ENCODE results near the gene PKMYT1.
"Not testable (repeated sequence)": the region's sequence is repeated elsewhere in the genome, so short reads cannot be mapped to it uniquely, and the experiment has no call there.

PKMYT1 gene

DNA sequence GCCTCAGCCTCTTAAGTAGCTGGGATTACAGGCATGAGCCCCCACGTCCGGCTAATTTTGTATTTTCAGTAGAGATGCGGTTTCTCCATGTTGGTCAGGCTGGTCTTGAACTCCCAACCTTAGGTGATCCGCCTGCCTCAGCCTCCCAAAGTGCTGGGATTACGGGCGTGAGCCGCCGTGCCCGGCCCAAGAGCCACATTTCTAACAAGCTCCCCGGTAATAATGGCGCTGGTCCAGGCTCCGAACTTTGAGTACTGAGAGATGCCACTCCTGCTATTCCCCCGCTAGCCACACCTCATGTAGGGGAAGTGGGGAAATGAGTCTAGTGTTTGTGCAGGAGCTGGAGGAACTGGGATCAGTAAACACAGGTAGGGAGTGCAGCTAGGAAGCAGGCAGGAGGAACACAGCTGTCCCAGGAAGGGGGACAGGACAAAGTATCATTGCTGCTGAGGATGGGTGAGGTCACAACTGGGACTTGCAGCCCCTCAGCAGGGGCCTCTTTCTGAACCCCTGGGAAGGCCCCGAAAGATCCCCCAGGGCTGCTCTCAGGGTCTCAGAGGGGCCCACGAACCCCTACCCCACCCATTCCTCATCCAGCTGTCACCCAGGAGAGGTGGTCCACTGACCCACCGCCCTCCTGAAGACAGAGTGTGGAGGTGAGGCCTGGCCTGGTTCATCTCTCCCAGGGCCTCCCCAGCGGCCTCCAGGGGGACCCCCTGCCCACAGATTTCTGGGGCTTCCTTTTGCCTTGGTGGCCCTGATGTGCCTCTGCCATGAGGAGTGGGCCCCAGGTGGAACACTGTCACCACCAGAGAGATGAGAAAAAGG lies 19.8 kb downstream of the PKMYT1 start:
- no peak for DNase-seq (ENCODE audit: low read depth)

DNA sequence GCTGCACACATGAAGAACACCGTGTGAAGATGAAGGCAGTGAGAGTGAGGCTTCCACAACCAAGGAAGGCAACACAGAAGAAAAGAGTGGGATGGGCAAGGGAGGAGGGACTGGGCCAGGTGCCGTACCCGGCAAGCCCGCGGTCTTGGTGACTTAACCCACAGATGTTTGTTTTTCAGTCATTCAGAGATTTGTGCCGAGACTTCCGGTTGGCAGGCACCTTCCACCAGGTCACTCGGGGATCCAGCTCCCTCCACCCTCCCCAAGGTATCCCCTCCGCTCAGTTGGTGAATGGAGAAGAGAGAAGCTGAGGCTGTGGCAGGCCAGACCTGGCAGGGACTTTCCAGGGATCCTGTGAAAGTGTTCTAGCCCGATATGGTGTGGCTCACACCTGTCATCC lies 21.0 kb downstream of the PKMYT1 start:
- DNase-seq (ENCODE audit: low read depth): no peak

DNA sequence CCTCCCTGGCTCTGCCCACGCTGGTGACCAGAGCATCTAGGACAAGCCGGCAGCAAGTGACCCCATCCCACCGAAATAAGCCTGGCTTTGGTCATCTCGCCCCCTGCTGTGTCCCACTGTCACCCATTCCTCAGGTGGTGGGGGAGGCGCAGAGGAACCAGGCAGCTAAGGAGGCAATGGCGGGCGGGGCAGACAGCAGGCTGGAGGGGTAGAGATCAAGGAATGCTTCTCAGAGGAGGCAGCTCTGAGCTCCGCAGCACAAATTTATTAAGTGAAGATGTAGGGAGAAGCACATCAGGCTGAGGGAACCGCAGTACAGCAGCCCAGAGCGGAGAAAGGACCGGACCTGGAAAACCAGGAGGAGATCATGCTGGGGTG lies 23.7 kb downstream of the PKMYT1 start:
- DNase-seq (ENCODE audit: low read depth): no peak

DNA sequence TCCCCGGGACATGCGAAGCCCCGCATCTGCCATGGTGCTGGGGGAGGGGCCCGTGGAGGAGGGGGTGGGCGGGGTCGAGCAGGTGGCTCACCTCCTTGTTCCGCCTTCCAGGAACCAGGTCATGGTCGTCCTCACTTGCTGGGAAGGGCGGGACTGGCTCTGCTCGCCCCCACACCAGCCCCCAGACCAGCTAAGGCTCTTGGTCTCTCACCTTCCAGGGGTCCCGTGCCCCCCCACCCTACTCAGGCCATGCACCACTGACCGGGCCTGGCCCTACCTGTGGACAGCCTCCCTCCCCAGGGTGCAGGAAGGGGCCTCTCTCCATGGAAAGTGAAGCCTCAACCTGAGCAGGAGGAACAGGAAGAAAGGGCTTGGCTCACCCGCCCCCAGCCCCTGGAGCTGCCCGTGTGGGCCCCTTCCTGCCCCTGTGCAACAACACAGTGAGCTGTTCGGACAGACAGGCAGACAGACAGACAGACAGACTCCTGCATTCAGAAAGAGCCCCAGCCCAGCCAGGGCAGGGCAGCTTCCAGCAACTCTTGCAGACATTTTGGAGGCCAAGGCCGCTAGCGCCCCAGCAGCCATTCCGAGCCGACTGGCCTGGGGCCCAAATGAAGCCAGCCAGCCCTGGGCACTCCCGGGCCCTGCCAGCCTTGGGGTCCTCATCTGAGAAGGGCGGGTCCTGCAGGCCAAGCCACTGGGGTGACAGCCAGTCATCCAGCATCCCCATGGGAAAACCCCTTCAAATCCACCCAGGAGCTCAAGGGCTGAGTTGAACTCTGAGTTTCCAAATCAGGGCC lies 24.3 kb downstream of the PKMYT1 start:
- no peak for DNase-seq (ENCODE audit: low read depth)

DNA sequence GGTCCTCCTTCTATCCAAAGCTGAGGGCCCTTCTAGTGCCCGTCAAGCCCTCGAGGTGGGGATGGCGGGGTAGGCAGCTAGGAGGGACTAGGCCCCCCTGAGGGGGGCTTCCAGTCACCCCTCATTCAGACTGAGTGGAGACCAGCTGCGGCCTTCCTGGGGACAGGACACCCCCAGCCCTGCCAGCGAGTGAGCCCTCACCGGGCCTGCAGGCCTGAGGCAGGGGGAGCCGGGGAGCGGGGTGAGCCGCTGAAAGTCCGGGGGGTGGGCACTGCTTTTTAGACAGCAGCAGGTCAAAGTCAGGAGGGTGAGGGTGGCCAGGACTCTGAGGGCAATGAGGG lies 24.8 kb downstream of the PKMYT1 start:
- DNase-seq (ENCODE audit: low read depth): no peak

DNA sequence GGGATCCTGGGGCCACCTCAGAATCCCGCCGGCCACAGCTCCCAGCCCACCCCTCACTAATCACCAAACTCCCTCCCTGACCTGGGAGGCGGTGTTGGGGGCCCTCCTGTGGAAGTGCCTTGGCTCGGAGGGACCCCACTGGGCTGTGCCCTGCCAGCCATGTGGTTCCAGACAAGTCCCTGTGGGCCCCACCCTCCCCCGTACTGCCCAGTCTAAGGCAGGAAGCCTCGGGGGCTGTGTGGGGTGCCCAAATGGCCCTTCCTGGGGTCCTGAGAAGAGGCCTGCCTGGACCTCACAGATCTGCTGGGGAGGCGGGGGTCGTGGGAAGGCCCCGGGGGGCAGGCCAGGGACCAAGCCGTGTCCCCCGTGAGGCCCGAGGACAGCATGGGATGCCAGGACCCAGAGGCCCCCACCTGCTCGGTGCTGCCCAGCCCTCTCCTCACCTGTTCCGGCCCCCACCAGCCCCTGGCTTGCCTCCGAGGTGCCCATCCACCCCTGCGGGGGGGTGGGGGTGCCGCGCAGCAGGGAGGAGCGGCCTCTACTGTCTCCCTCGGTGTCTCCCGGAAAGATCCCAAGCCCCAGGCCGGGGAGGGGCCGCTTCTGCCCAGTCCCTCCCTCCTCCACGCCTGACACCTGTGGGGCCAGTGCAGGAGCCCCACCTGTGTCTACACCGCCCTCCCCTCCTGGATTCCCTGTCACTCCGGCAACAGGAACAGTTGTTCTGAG lies 25.4 kb downstream of the PKMYT1 start:
- DNase-seq (ENCODE audit: low read depth): no peak

DNA sequence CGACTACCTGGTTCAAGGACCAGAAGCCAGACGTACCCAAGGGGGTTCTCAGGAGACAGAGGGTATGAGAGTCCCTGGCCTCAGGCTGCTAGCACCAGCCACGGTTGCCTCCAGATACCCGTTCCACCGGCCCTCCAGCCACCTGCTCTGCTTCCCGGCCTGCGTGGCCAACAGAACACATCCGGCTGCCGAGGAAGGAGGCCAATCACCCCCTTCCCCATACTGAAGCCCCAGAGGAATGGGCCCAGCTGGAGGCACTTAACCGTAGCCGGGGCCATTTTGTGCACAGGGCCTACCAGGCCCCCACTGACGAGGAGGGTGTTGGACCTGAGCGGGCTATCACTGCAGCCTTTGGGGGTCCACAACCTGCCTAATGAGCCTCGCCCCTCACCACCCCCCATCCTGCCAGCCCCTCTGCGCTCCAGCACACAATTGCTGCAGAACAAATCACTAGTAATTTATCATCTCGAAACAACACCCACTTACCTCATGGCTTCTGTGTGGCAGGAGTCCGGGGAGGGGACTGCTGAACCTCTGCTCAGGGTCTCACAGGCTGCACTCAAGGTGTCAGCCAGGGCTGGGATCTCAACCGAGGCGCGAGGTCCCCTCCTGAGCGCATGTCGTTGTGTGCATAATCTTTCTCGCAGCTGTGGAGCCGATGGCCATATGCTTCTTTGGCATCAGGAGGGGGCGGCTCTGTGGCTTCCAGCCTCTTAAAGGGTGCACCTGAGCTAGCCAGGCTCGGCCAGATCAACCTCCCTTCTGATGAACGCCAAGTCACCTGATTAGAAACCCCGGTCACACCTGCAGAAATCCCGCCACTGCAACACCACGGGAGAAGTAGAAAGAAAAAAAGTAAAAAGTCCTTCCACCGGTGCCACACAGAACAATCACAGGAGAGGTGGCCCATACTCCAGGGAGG lies 26.3 kb downstream of the PKMYT1 start:
- DNase-seq (ENCODE audit: low read depth): no peak

DNA sequence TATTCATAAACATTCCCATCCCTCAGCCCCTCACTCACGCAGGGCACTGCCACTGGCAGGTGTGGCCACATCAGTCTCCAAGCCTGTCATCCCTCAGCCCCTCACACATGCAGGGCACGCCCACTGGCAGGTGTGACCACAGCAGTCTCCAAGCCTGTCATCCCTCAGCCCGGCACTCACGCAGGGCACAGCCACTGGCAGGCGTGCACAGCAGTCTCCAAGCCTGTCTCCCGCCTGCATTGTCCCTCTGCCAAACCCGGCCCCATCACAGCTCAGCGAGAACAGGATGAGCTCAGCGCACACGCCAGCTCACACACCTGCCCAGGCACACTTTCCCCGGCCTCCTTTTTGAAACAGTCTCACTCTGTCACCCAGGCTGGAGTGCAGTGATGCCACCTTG lies 27.6 kb downstream of the PKMYT1 start:
- DNase-seq (ENCODE audit: low read depth): no peak

DNA sequence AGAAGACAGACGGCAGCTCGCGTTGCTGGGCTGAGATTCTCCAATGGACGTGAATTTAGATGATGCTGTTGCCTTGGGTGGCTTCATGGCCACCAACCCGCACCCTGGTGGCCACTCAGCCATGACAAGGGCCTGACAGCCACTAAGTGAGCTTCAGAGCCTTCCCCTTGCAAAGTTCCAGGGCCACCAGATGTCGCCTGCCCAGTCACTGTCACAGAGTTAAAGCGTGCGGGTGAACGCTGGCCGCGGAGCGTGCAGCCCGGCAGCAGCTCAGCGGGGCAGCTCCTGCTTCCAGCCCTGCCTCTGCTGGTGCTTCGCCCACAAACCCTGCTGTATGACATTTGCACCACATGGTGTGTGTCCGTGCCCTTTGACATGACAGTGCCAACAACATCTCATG lies 29.5 kb downstream of the PKMYT1 start:
- no peak for DNase-seq (ENCODE audit: low read depth)

DNA sequence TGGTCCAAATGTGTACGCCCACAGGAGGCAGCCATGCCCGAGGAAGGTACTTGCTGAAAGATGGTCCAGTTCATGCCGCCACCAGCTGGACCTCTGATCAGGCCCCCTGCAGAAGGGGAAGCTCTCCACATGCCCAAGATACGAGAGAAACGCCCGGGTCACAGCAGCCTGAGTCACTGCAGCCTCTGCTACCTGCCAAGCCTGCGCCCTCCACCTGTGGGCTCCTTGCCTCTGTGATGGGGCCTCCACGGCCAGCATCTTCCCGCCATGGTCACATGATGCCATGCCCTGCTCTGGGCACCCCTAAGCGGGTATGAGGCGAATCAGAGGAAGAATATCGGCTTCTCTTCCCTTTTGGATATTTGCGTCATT lies 29.9 kb downstream of the PKMYT1 start:
- no peak for DNase-seq (ENCODE audit: low read depth)

DNA sequence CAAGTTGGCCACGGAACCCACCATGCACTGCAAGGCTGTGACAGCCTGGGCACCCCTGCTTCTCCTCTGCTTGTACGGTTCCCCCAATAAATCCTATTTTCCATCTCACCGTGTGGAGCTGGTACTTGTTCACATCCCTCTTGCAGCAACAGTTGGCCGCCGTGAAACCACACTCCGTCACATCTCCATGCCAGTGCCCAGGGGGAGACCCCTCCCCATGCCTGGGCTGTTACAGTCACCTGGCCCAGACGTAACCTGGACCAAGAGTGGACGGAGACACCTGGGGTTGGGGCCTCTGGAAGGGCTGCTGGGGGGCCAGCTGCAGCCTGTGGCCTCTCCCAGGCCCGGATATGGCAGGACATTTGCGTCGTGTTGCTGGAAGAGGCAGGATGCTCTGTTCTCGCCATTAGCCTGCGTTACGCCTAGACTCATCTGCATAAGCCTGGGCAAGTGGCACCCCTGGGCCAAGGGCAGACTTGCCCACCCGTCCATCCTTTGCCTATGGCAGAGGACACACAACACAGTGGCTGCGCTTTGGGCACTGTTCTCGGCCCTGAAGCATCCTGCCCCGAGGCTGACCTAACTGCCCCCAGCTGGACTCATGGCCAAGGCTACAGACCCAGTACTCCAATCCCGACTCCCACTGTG lies 30.4 kb downstream of the PKMYT1 start:
- no peak for DNase-seq (ENCODE audit: low read depth)

DNA sequence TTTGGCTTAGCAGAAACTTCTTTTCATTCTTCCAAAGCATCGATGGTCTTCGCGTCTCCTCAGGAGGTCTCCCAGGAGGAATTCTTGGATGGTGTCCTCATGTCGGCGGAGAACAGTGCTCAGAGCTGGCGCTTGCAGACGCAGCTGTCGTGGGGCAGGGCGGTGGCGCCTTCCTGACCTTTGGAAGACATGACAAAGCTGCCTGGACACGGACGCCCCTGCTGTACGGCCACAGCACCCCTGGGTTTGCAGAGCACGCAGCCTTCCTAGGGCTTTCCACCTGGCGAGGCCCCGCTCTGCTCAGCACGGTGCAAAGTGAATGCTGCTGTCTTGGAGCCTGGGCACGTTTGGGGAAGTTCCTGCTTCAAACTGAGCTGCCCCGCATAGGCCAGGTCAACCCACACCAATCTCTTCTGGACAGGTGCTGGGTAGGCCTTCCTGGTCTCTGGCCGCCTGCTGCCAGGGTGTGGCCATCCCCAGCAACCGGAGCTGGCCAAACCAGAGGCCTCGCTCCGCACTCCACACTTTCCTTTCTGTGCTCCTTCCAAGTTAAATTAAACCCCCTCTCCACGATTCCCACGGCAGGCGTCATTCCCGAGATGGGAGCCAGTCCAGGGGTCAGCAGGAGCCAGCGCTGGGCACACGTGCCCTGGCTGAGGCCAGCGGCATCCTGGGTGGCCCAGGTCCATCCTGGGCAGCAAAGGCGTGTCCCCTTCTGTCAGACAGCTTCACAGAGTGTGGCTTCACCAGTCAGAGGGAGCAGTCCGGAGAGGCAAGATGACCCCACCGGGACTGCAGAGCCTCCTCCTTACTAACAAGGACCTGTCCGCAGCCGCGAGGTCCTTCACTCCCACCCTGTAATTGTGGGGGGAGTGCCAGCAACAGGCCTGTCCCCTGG lies 31.2 kb downstream of the PKMYT1 start:
- DNase-seq (ENCODE audit: low read depth): no peak

DNA sequence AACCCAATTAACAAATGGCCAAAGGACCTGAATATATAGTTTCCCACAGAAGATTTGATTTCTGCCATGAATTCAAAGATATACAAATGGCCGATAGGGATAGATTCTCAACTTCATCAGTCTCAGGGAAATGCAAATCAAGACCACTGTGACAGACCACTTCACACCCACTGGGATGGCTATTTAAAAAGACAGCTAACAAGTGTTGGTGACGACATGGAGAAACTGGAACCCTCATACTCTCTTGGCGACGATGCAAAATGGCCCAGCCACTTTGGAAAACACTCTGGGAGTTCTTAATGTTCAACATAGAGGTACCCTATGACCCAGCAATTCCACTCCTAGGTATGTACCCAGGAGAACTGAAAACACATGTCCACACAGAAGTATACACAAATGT lies 33.6 kb downstream of the PKMYT1 start:
- DNase-seq (ENCODE audit: low read depth): no peak

DNA sequence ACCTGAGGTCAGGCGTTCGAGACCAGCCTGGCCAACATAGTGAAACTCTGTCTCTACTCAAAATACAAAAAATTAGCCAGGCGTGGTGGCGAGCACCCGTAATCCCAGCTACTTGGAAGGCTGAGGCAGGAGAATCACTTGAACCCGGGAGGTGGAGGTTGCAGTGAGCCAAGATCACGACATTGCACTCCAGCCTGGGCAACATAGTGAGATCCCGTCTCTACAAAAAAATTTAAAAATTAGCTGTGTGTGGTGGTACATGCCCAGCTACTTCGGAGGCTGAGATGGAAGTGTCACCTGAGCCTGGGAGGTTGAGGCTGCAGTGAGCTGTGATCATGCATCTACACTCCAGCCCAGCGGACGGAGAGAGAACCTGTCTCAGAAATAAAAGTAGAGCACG lies 36.5 kb downstream of the PKMYT1 start:
- not testable (repeated sequence) for DNase-seq (ENCODE audit: low read depth)

DNA sequence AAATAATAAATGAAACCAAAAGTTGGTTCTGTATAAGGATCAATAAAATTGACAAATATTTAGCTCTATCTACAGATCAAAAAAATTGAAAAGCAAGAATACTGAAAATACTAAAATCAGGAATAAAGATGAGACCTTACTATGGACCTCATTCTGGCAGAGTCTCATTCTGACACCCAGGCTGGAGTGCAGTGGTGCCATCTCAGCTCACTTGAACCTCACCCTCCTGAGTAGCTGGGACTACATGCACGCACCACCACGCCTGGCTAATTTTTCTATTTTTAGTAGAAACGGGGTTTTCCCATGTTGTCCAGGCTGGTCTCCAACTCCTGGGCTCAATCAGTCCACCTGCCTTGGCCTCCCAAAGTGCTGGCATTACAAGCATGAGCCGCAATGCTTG lies 38.2 kb downstream of the PKMYT1 start:
- DNase-seq (ENCODE audit: low read depth): no peak

DNA sequence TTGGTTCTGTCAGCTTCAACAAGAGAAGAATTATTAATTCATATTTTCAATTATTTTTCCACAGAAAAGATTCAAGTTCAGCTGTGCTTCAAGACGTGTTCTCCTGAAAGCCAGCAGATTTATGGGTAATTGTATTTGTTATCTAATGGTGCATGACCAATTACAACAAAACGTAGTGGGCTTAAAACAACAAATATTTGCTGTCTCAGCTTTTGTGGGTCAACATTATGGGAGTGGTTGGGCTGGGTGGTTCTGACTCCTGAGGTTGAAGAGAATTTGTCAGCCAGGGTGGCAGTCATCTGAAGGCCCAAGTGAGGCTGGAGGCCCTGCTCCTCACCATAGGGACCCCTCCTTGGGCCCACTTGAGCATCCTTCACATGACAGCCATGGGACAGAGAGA lies 40.3 kb downstream of the PKMYT1 start:
- DNase-seq (ENCODE audit: low read depth): no peak

DNA sequence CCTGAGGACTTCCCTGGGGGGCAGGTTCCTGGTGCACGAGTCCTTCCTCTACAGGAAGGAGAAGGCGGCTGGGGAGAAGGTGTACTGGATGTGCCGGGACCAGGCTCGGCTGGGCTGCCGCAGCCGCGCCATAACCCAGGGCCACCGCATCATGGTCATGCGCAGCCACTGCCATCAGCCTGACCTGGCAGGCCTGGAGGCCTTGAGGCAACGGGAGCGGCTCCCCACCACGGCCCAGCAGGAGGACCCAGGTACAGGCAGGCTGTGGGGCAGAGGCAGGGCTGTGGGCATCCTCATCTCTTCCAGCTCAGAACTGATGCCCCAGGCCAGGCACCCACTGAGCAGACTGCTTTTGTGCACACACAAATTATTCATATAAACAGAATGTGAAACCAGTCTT lies 42.0 kb downstream of the PKMYT1 start:
- DNase-seq (ENCODE audit: low read depth): no peak

DNA sequence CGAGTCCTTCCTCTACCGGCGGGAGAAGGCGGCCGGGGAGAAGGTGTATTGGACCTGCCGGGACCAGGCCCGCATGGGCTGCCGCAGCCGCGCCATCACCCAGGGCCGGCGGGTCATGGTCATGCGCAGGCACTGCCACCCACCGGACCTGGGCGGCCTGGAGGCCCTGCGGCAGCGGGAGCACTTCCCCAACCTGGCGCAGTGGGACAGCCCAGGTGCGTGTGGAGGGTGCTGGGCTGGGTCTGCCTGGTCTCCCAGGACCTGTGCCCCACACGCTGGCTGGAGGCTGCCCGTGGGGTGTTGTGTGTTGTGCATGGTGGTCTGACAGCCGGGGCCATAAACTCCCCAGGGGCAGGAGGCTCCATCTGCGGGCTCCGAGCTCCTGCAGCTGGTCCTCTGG lies 43.1 kb downstream of the PKMYT1 start:
- no peak for DNase-seq (ENCODE audit: low read depth)

DNA sequence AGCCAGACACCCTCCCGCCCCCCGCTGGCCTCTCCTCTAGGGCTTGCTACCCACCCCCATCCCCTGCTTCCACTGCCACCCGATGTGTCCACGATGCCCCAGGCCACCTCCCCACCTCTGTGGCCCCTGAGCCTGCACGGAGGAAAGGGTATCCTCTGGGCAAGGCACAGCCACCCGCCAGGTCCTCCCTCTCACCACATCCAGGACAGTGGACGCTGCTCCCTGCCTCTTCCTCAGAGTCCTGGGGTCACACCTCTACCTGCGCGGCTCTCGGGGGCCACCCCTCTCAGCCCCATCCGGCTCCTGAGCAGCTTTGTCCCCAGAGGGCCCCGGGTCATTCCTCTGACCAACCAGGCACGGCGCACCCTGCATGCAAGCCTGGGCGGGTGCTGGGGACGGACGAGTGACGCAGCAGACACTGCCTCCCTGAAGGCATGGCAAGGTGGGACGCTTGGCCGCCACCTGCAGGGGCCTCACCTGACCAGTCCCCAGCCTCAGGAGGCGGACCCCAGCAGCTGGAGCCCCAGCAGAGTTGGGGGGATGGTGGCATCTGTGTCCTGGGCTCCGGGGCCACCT lies 43.7 kb downstream of the PKMYT1 start:
- no peak for DNase-seq (ENCODE audit: low read depth)

DNA sequence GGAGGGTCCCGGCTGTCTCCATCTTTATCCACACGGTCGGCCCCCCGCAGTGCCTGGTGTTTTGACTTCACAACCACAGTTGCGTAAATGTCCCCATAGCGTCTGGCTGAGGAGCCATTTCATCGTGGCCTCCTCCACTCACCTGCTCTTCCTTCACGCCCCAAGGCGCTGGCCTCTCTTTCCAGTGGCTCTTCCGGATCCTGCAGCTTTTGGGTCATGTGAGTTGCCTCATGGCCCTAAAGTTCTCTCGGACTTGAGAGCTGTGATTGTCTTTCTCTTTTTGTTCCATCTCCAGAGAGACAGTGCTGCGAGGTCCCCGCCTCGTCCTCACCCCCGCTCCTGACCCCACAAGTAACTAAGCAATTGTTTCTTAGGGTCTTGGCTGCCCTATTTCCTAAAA lies 45.8 kb downstream of the PKMYT1 start:
- DNase-seq (ENCODE audit: low read depth): no peak
